ENCODE results near the gene TMEM273. TPM values are rescaled to one million over a fixed set of nuclear protein-coding genes. Genes with fewer than 3 reads are reported as not detected.

Gene TMEM273
- total RNA-seq, 1 donor from 2014 or later = 49.9 TPM

- no peak for DNase-seq
Measured at GRCh38 chr10:49114718-49115014, 73.5 kb downstream of the TMEM273 start.

- no peak for DNase-seq
Measured at GRCh38 chr10:49113741-49114141, 74.5 kb downstream of the TMEM273 start.

- DNase-seq = no peak
Measured at GRCh38 chr10:49112851-49113250, 75.3 kb downstream of the TMEM273 start.

- DNase-seq = no peak
Measured at GRCh38 chr10:49112098-49112497, 76.1 kb downstream of the TMEM273 start.

GRCh38 chr10:49111320-49111698, 76.9 kb downstream of the TMEM273 start:
- no peak for DNase-seq

GRCh38 chr10:49110684-49111319, 77.4 kb downstream of the TMEM273 start:
- no peak for DNase-seq

- DNase-seq = no peak
Measured at GRCh38 chr10:49109669-49110340, 78.4 kb downstream of the TMEM273 start.

- no peak for DNase-seq
Measured at GRCh38 chr10:49108656-49109055, 79.5 kb downstream of the TMEM273 start.

GRCh38 chr10:49107887-49108267, 80.3 kb downstream of the TMEM273 start:
- DNase-seq = no peak

- DNase-seq = no peak
Measured at GRCh38 chr10:49107111-49107886, 80.9 kb downstream of the TMEM273 start.

- no peak for DNase-seq
Measured at GRCh38 chr10:49106451-49106850, 81.7 kb downstream of the TMEM273 start.

GRCh38 chr10:49105076-49105475, 83.1 kb downstream of the TMEM273 start:
- DNase-seq = no peak

Other genes with a start within 250 kb of the TMEM273 start
- not detected in 2 replicates for gene LRRC18, start 248.6 kb downstream of the TMEM273 start, total RNA-seq
- gene VSTM4, start 72.9 kb downstream of the TMEM273 start, total RNA-seq = 0.56 and 1.0 TPM in 2 replicates
- gene FAM170B, start 54.4 kb downstream of the TMEM273 start, total RNA-seq = not detected in 2 replicates
- not detected in 2 replicates for gene C10orf71, start 110.8 kb upstream of the TMEM273 start, total RNA-seq
- gene DRGX, start 207.7 kb upstream of the TMEM273 start, total RNA-seq = not detected in 2 replicates